ENCODE measurements around the gene ZNHIT2. TPM values are rescaled to one million over a fixed set of nuclear protein-coding genes. Genes with fewer than 3 reads are reported as not detected.

ZNHIT2 gene
- total and polyA plus RNA-seq, 10 of the 15 experiments (the other 5 are each of a cell fraction or from before 2014, with no cell fraction given), result 0.24 to 20.4 (median 15.5) TPM; not detected in 1

DNA sequence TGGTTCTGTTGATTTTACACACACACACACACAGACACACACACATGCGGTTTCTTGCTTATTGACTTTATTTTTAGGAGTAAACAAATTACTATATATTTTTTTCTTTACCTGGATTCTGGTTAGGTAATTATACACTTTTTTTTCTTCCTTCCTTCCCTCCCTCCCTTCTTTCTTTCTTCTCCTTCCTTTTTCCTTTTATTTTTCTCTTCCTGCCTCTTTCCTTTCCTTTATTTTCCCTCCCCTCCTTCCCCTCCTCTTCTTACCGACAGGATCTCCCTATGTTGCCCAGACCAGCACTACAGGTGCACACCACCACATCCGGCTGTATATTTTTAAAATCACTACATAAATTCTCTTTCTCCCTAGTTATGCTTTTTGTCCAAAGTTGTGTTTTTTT is 49.4 kb upstream of the ZNHIT2 start:
- Histone ChIP-seq H3K9ac (ENCODE audit: control insufficient read depth, insufficient read depth, low read length) (no peak overlapping the region), H2AFZ (ENCODE audit: control insufficient read depth, low read depth, low read length) (no peak overlapping the region), H3K79me2 (ENCODE audit: control insufficient read depth, insufficient read depth, low read length) (no peaks in the 10 kb centered on the region), H3K27ac (ENCODE audit: control insufficient read depth, insufficient read depth) (no peak overlapping the region), H3K9me3 (replicated peaks; ENCODE audit: control insufficient read depth, insufficient read depth, low read length) (no peaks in the 10 kb centered on the region), H3K4me1 (ENCODE audit: control insufficient read depth, insufficient read depth, low read length) (peaks cover 6% of the 10 kb centered on the region), H3K4me2 (ENCODE audit: control insufficient read depth, insufficient read depth) (no peak overlapping the region), H3K27me3 (replicated peaks in 1 of 2; ENCODE audit: control insufficient read depth in 2 of 2, insufficient read depth in 2 of 2, low read length in 1 of 2) (no peaks in the 10 kb centered on the region), H4K20me1 (ENCODE audit: control insufficient read depth, insufficient read depth) (no peaks in the 10 kb centered on the region), H3K36me3 (ENCODE audit: control insufficient read depth in 2 of 2, insufficient read depth in 2 of 2, low read length in 1 of 2) (no peaks in the 10 kb centered on the region), H3K4me3 (no peak overlapping the region)
- no peak for DNase-seq (ENCODE audit: low read depth, low spot score)
- WGBS (ENCODE audit: insufficient coverage, insufficient replicate concordance, low lambda C conversion rate, missing lambda C conversion rate), result 85% methylated on average over 3 of the region's 3 CpGs
- RAD21 ChIA-PET (ENCODE audit: unreplicated experiment), result no interaction called here
- SMC1A ChIA-PET (ENCODE audit: uncharacterized antibody, unreplicated experiment), result interaction anchor here (0.6 kb wide), 1 partner anchor 17 kb away, joined by 3 read pairs; no protein-coding TSS in a partner anchor
- in situ Hi-C loops (cut with MboI), result no loop called here
- intact Hi-C loops (cut with micrococcal nuclease; ENCODE audit: unreplicated experiment), result no loop called here
- no peak for FAIRE-seq
- POLR2A ChIA-PET, result interaction anchor here (0.7 kb wide), 1 partner anchor 319 kb away, joined by 3 read pairs; no protein-coding TSS in a partner anchor
- CTCF ChIA-PET, result interaction anchor here (1.3 to 1.4 kb wide), 2 partner anchors 13 to 55 kb away, joined by 3 to 5 read pairs; partner anchors contain the start of gene TM7SF2
- TF ChIP-seq, protein P1, sequence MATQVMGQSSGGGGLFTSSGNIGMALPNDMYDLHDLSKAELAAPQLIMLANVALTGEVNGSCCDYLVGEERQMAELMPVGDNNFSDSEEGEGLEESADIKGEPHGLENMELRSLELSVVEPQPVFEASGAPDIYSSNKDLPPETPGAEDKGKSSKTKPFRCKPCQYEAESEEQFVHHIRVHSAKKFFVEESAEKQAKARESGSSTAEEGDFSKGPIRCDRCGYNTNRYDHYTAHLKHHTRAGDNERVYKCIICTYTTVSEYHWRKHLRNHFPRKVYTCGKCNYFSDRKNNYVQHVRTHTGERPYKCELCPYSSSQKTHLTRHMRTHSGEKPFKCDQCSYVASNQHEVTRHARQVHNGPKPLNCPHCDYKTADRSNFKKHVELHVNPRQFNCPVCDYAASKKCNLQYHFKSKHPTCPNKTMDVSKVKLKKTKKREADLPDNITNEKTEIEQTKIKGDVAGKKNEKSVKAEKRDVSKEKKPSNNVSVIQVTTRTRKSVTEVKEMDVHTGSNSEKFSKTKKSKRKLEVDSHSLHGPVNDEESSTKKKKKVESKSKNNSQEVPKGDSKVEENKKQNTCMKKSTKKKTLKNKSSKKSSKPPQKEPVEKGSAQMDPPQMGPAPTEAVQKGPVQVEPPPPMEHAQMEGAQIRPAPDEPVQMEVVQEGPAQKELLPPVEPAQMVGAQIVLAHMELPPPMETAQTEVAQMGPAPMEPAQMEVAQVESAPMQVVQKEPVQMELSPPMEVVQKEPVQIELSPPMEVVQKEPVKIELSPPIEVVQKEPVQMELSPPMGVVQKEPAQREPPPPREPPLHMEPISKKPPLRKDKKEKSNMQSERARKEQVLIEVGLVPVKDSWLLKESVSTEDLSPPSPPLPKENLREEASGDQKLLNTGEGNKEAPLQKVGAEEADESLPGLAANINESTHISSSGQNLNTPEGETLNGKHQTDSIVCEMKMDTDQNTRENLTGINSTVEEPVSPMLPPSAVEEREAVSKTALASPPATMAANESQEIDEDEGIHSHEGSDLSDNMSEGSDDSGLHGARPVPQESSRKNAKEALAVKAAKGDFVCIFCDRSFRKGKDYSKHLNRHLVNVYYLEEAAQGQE (IDR thresholded peaks at IDR 0.05; ENCODE audit: low read depth, low read length), result no peak
- TF ChIP-seq CREB1 (IDR thresholded peaks at IDR 0.05; ENCODE audit: low read depth) (no peak), ZSCAN29 (IDR thresholded peaks at IDR 0.05) (no peak), YY1 (IDR thresholded peaks at IDR 0.05; ENCODE audit: low read depth, low read length) (no peak), NFIC (IDR thresholded peaks at IDR 0.05; ENCODE audit: low read depth, low read length) (no peak), HSF1 (IDR thresholded peaks at IDR 0.05; ENCODE audit: low read depth, low read length) (no peak), EED (IDR thresholded peaks at IDR 0.05; ENCODE audit: low read depth) (no peak)
- TF ChIP-seq, protein P2, sequence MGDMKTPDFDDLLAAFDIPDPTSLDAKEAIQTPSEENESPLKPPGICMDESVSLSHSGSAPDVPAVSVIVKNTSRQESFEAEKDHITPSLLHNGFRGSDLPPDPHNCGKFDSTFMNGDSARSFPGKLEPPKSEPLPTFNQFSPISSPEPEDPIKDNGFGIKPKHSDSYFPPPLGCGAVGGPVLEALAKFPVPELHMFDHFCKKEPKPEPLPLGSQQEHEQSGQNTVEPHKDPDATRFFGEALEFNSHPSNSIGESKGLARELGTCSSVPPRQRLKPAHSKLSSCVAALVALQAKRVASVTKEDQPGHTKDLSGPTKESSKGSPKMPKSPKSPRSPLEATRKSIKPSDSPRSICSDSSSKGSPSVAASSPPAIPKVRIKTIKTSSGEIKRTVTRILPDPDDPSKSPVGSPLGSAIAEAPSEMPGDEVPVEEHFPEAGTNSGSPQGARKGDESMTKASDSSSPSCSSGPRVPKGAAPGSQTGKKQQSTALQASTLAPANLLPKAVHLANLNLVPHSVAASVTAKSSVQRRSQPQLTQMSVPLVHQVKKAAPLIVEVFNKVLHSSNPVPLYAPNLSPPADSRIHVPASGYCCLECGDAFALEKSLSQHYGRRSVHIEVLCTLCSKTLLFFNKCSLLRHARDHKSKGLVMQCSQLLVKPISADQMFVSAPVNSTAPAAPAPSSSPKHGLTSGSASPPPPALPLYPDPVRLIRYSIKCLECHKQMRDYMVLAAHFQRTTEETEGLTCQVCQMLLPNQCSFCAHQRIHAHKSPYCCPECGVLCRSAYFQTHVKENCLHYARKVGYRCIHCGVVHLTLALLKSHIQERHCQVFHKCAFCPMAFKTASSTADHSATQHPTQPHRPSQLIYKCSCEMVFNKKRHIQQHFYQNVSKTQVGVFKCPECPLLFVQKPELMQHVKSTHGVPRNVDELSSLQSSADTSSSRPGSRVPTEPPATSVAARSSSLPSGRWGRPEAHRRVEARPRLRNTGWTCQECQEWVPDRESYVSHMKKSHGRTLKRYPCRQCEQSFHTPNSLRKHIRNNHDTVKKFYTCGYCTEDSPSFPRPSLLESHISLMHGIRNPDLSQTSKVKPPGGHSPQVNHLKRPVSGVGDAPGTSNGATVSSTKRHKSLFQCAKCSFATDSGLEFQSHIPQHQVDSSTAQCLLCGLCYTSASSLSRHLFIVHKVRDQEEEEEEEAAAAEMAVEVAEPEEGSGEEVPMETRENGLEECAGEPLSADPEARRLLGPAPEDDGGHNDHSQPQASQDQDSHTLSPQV (IDR thresholded peaks at IDR 0.05), result no peak
- no TSS peak for BruUV-seq (replicated peaks)
- ATAC-seq, result no peak

Data from GM12878 (cell line).